Measurements from ENCODE around the gene CAPRIN1.

Gene CAPRIN1

DNA sequence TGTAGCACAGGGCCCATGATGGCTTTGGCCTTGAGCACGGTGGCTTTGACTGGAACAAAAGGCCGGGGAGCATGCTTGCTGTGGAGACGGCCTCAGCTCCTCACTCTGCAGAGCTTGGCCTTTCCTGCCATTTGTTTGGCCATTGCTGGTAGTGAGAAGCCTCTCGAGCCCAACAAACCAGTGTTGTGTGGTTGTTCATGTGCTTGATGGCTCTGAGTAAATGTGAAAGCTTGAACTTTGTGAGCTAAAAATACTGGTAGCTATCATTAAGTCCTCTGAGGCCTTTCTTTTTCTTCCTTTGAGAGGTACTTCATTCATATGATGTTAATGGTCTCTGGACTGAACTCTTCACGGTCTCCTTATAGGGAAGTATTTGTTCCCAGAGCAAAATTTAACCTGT, 93.5 kb downstream of the CAPRIN1 start:
- DNase-seq (ENCODE audit: low read depth in 2 of 2), result no peak

- no peak for DNase-seq (ENCODE audit: low read depth in 2 of 2)
Measured at GRCh38 chr11:34145847-34146381, 94.4 kb downstream of the CAPRIN1 start.

DNA sequence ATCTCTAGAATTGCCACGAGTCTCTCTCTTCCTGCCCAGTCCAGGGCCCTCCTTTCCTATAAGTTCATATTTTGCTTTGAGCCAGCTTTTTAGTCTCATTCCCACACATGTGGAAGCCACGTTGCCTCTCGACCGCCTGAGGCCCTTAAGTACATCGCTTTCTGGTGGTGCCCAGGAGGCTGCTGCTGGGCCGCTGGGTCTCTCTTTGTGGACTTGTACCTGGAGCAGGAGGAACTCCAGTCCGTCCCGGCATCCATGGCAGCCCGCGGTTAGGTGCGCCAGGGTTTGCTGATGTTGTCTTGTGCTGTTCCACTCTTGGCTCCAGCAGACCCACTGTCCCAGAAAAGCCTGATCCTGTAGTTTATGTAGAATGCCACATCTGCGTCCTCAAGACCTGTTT, 94.9 kb downstream of the CAPRIN1 start:
- no peak for DNase-seq (ENCODE audit: low read depth in 2 of 2)

- no peak for DNase-seq (ENCODE audit: low read depth in 2 of 2)
Measured at GRCh38 chr11:34146866-34147265, 95.3 kb downstream of the CAPRIN1 start.

DNA sequence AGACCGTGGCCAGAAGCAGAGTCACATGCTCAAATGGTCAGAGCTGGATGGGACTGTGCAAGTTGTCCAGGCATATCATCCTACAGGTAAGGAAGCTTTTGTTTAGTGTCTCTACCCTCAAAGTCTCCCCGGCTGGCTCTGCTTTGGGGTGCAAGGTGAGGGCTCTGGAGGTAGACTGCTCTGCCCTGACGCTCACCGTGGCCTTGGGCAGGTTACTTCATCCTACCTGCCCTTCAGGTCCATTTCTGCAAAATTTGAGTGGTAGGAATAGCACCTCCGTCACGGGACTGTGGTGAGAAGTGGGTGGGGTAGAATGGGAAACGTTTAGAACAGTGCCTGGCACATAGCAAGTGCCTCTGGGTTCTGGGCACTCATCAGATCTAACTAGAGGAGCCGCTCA, 96.0 kb downstream of the CAPRIN1 start:
- DNase-seq (ENCODE audit: low read depth in 2 of 2), result no peak

DNA sequence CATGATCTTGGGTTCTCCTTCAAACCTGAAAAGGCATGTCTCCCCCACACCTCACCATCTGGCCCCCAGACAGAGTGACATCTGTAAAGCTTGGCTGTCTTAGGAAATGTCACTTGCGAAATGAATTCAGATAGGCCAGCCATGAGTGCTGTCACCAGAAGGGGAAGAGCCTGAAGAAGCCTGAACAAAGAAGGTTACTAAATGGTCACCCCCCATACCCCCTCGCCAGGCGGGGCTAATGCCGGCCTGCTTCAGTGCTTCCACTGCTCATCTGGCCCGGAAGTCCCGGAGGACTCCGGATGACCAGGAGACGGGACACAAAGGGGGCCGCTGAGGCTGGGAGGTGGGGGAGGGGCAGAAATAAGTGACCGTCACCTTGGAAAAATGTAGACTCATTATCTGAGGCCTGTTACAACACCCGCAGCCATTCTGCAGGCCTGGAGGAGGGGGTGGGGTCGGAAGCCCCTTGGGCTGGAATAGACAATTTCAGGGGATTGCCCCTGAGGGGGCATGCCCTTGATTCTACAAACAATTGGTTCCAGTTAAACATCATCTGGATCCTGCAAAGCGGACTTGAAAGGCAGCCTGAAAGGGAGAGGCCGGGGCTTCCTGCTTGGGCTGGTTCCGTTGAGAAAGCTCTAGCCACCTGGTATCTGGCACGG, 97.1 kb downstream of the CAPRIN1 start:
- DNase-seq (ENCODE audit: low read depth in 2 of 2), result no peak

DNA sequence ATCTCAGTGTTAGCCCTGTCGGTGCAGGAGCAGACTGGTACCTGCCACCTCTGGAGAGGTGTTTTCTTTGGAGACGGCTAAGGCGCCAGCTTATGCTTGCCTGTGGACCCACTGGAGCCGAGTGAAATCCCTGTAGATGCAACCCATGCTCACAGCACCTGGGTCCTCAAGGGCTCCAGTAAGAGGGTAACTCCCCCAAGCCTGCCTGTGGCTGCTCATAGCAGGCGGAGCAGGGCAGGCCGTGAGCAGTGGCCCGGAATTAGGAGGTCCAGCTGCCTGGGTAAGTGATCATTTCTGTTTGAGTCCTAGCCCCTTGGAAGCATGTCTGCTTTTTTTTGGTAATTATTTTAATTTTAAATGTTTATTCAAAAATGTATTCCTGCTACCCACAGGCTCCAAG, 97.7 kb downstream of the CAPRIN1 start:
- no peak for DNase-seq (ENCODE audit: low read depth in 2 of 2)

- no peak for DNase-seq (ENCODE audit: low read depth in 2 of 2)
Measured at GRCh38 chr11:34149786-34150185, 98.3 kb downstream of the CAPRIN1 start.

DNA sequence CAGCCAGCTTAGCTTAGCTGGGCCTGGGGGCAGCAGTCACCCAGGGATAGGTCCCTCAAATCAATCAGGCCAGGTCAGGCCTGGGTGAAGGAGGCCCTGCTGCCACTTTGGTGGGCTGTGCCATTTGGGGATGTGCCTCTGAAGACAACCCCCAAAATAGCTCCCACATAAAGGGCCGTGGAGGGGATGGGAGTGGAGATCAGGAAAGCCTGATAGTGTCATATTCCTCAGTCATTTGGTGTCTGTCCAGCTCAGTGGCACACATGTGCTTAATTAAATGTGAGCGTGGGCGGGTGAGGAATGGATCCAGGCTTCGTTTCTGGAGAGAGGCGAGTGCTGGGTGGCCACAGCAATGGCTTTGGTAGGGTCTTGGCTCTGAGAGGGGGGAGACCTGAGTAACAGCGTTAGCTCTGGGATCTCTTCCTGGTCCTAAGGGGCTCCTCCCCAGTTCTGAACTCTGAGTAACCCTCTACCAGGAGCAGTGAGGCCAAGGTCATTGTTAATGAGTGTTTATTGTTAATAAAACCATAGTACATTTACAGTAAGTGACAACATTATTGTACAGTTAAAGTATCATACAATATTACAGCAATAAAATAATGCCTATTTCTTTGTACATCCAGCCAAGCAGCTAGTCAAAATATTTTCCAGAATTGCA, 99.1 kb downstream of the CAPRIN1 start:
- DNase-seq (ENCODE audit: low read depth in 2 of 2), result no peak

All from stimulated activated CD4-positive, alpha-beta T cell treated with anti-CD3 and anti-CD28 coated beads, Interleukin-1b, Interleukin-23, amount 100 ng/mL, for 1 hour (primary cell).